GM23338 (cell line): Measurements from ENCODE around the gene KLHL1. TPM values are rescaled to one million over a fixed set of nuclear protein-coding genes. Genes with fewer than 3 reads are reported as not detected.

Experiments used
- ATAC-seq: fragments of 200-7000 bp; cut with Tn5 transposase; 3 replicates; pipeline ENCODE4 v1.9.1; 2020
- DNase-seq: peaks from one replicate; pipeline ENCODE4 v3.0.0-alpha.2; 2015; ENCODE audit warnings: low spot score
- H2AFZ ChIP-seq: fragments of 200-600 bp; sonication (generic); 2 replicates; pipeline ENCODE4 v1.8.0; 2016; ENCODE audit warnings: antibody characterized with exemption, mild to moderate bottlenecking, moderate library complexity
- H3F3A ChIP-seq: fragments of 200-600 bp; sonication (generic); replicated peaks from 2 replicates; pipeline ENCODE4 v1.8.0; 2017; ENCODE audit warnings: antibody characterized with exemption, mixed run types, low read depth
- H3K27ac ChIP-seq: fragments of 200-600 bp; sonication (generic); 2 replicates; pipeline ENCODE4 v1.6.1; 2016; ENCODE audit warnings: low read depth
- H3K27me3 ChIP-seq: fragments of 200-600 bp; sonication (generic); 2 replicates; pipeline ENCODE4 v1.8.0; 2016; ENCODE audit warnings: mild to moderate bottlenecking, mixed run types, moderate library complexity; ENCODE audit not compliant: insufficient read depth
- H3K36me3 ChIP-seq: fragments of 200-600 bp; sonication (generic); 2 replicates; pipeline ENCODE4 v1.8.0; 2016; ENCODE audit warnings: mild to moderate bottlenecking; ENCODE audit not compliant: insufficient read depth
- H3K4me1 ChIP-seq: fragments of 200-600 bp; sonication (generic); 2 replicates; pipeline ENCODE4 v1.8.0; 2016; ENCODE audit warnings: mild to moderate bottlenecking, moderate library complexity; ENCODE audit not compliant: insufficient read depth
- H3K4me2 ChIP-seq: fragments of 200-600 bp; sonication (generic); 2 replicates; pipeline ENCODE4 v1.7.1; 2017; ENCODE audit warnings: mixed run types
- H3K4me3 ChIP-seq: fragments of 200-600 bp; sonication (generic); 2 replicates; pipeline ENCODE4 v1.6.1; 2016; ENCODE audit warnings: mixed run types
- H3K79me2 ChIP-seq: fragments of 200-600 bp; sonication (generic); replicated peaks from 2 replicates; pipeline ENCODE4 v1.8.0; 2017; ENCODE audit warnings: mild to moderate bottlenecking; ENCODE audit not compliant: insufficient read depth
- H3K9me2 ChIP-seq: fragments of 200-600 bp; sonication (generic); 2 replicates; pipeline ENCODE4 v1.8.0; 2017; ENCODE audit not compliant: insufficient read depth
- H4K20me1 ChIP-seq: fragments of 200-600 bp; sonication (generic); replicated peaks from 2 replicates; pipeline ENCODE4 v1.8.0; 2017; ENCODE audit warnings: mild to moderate bottlenecking; ENCODE audit not compliant: insufficient read depth
- H3K27ac Mint-ChIP-seq: 2 replicates; pipeline ENCODE4 v1.8.0; 2020; ENCODE audit warnings: inconsistent platforms, mild to moderate bottlenecking, moderate library complexity, mixed read lengths
- H3K27me3 Mint-ChIP-seq: 3 replicates; pipeline ENCODE4 v1.8.0; 2022; ENCODE audit warnings: low read depth, mild to moderate bottlenecking, moderate library complexity, mixed read lengths, inconsistent platforms; ENCODE audit not compliant: insufficient read depth, poor library complexity
- H3K36me3 Mint-ChIP-seq: 3 replicates; pipeline ENCODE4 v1.8.0; 2021; ENCODE audit warnings: low read depth, mild to moderate bottlenecking, inconsistent platforms, moderate library complexity, mixed read lengths
- H3K4me1 Mint-ChIP-seq: 3 replicates; pipeline ENCODE4 v1.8.0; 2020; ENCODE audit warnings: mild to moderate bottlenecking, inconsistent platforms, mixed read lengths
- H3K4me3 Mint-ChIP-seq: 3 replicates; pipeline ENCODE4 v1.8.0; 2021; ENCODE audit warnings: moderate library complexity, mild to moderate bottlenecking, inconsistent platforms, mixed read lengths
- H3K9me3 Mint-ChIP-seq: 3 replicates; pipeline ENCODE4 v1.8.0; 2020; ENCODE audit warnings: moderate library complexity, mild to moderate bottlenecking, inconsistent platforms, mixed read lengths
- CREB1 ChIP-seq: fragments of 250-450 bp; sonication (Bioruptor Pico); IDR thresholded peaks from 2 replicates; pipeline ENCODE4 v1.5.0; 2020; ENCODE audit warnings: low read depth, mild to moderate bottlenecking, moderate library complexity
- EZH2 ChIP-seq: fragments of 200-600 bp; sonication (generic); IDR thresholded peaks from one replicate; pipeline ENCODE4 v1.8.0; 2017; ENCODE audit warnings: antibody characterized with exemption, mild to moderate bottlenecking, low read depth; ENCODE audit not compliant: unreplicated experiment
- EZH2phosphoT487 ChIP-seq: fragments of 200-600 bp; sonication (generic); IDR thresholded peaks from one replicate; pipeline ENCODE4 v1.8.1; 2018; ENCODE audit warnings: antibody characterized with exemption; ENCODE audit not compliant: unreplicated experiment
- JUNB ChIP-seq: IDR thresholded peaks from one replicate; pipeline ENCODE4 v1.6.1; 2016; ENCODE audit warnings: antibody characterized with exemption; ENCODE audit not compliant: unreplicated experiment
- NANOG ChIP-seq: IDR thresholded peaks from 2 replicates; pipeline ENCODE4 v1.6.1; 2016; ENCODE audit warnings: antibody characterized with exemption, borderline replicate concordance
- POLR2AphosphoS5 ChIP-seq: IDR thresholded peaks from 2 replicates; pipeline ENCODE4 v1.6.1; 2016; ENCODE audit warnings: antibody characterized with exemption, low read depth
- ZNF331 ChIP-seq: fragments of 250-450 bp; sonication (Bioruptor Pico); IDR thresholded peaks from 2 replicates; pipeline ENCODE4 v1.5.0; 2020; ENCODE audit warnings: low read depth, mild to moderate bottlenecking, moderate library complexity
- polyA plus RNA-seq: library from polyadenylated mRNA; unstranded; fragments of >200 nt; fragmentation: Nextera tagmentation; extraction: Ambion mirVana; gene quantifications from 2 replicates; pipeline ENCODE4 v1.2.1, GENCODE V29; 2016
- total RNA-seq: library from RNA; depleted of rRNA; stranded (reverse); fragments of >200 nt; shearing (Covaris generic); gene quantifications from 2 replicates; pipeline ENCODE4 v1.2.3, GENCODE V29; 2014
- TF ChIP-seq, protein P1 (sequence below): IDR thresholded peaks from one replicate; pipeline ENCODE4 v1.6.1; 2018; ENCODE audit warnings: antibody characterized with exemption; ENCODE audit not compliant: unreplicated experiment
- TF ChIP-seq, protein P2 (sequence below): IDR thresholded peaks from 2 replicates; pipeline ENCODE4 v1.6.1; 2016; ENCODE audit warnings: antibody characterized with exemption

KLHL1 gene
- total and polyA plus RNA-seq, 2 experiments from 2014 or later, result not detected

GRCh38 chr13:69809152-69809551 lies 299.1 kb downstream of the KLHL1 start (continued):
- TF ChIP-seq, protein P1, sequence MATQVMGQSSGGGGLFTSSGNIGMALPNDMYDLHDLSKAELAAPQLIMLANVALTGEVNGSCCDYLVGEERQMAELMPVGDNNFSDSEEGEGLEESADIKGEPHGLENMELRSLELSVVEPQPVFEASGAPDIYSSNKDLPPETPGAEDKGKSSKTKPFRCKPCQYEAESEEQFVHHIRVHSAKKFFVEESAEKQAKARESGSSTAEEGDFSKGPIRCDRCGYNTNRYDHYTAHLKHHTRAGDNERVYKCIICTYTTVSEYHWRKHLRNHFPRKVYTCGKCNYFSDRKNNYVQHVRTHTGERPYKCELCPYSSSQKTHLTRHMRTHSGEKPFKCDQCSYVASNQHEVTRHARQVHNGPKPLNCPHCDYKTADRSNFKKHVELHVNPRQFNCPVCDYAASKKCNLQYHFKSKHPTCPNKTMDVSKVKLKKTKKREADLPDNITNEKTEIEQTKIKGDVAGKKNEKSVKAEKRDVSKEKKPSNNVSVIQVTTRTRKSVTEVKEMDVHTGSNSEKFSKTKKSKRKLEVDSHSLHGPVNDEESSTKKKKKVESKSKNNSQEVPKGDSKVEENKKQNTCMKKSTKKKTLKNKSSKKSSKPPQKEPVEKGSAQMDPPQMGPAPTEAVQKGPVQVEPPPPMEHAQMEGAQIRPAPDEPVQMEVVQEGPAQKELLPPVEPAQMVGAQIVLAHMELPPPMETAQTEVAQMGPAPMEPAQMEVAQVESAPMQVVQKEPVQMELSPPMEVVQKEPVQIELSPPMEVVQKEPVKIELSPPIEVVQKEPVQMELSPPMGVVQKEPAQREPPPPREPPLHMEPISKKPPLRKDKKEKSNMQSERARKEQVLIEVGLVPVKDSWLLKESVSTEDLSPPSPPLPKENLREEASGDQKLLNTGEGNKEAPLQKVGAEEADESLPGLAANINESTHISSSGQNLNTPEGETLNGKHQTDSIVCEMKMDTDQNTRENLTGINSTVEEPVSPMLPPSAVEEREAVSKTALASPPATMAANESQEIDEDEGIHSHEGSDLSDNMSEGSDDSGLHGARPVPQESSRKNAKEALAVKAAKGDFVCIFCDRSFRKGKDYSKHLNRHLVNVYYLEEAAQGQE, result no peak
- no peak for TF ChIP-seq JUNB

- H3F3A ChIP-seq, result no peaks in the 10 kb centered on the region
- DNase-seq, result no peak
- no peak overlapping the region for H2AFZ ChIP-seq
- Mint-ChIP-seq H3K9me3 (no peaks in the 10 kb centered on the region), H3K4me1 (peaks cover 15% of the 10 kb centered on the region), H3K27me3 (no peaks in the 10 kb centered on the region), H3K4me3 (no peak overlapping the region), H3K27ac (no peak overlapping the region), H3K36me3 (no peaks in the 10 kb centered on the region)
- ATAC-seq, result no peak
- no peaks in the 10 kb centered on the region for H3K36me3 ChIP-seq
- no peak overlapping the region for H3K4me2 ChIP-seq
- H3K27ac ChIP-seq, result no peak overlapping the region
- H4K20me1 ChIP-seq, result no peaks in the 10 kb centered on the region
- no peak overlapping the region for H3K4me3 ChIP-seq
- TF ChIP-seq EZH2phosphoT487 (no peak), ZNF331 (CRISPR knock-in tag) (no peak)
- peaks cover 11% of the 10 kb centered on the region; the same call in 1 of the 2 replicates for H3K4me1 ChIP-seq
- no peaks in the 10 kb centered on the region for H3K79me2 ChIP-seq
- no peaks in the 10 kb centered on the region for H3K27me3 ChIP-seq
- no peaks in the 10 kb centered on the region for H3K9me2 ChIP-seq
These were observed 312.0 kb downstream of the KLHL1 start for GRCh38 chr13:69796256-69796655.

DNA sequence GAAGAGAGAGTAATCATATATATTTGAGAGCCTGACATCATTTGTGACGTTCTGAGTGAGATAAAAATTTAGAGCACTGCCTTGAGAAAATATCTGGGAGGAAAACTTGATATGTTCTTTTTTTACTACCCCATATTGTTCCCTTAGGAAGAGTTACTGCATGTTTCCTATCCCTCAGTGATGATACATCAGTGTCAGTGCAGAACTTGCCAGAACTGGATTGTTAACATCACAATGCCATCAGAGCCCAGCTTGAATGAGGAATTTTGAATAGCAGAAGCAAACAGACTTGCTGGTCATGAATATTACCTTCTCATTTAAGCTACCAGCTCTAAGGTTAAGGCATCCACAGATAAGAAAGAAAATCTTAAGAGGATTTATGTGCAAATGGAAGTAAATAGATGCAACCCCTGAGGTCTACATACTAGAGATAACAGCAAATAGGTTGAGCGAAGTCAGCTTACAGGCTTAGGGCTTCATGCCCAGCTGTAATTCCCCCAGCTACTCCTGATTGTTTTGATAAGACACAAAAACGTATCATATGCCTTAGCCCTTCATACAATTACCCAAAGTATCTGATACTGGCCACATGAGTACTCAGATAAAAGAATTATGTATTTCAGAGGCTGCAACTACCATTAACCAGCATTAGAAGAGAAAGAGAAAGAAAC lies 314.3 kb downstream of the KLHL1 start:
- peak; percentile 44 for DNase-seq
- H3K27me3 Mint-ChIP-seq, result no peaks in the 10 kb centered on the region
- Histone ChIP-seq H3K79me2 (no peaks in the 10 kb centered on the region), H3K4me1 (peaks cover 11% of the 10 kb centered on the region; the same call in 1 of the 2 replicates), H2AFZ (no peak overlapping the region), H3F3A (no peaks in the 10 kb centered on the region), H4K20me1 (no peaks in the 10 kb centered on the region), H3K36me3 (no peaks in the 10 kb centered on the region), H3K27ac (no peak overlapping the region), H3K9me2 (no peaks in the 10 kb centered on the region), H3K27me3 (no peaks in the 10 kb centered on the region), H3K4me3 (no peak overlapping the region), H3K4me2 (peak overlapping the region; percentile 26)
- H3K4me3 Mint-ChIP-seq, result no peak overlapping the region
- H3K27ac Mint-ChIP-seq, result peak overlapping the region; percentile 22; the same call in 1 of the 2 replicates
- no peaks in the 10 kb centered on the region for H3K36me3 Mint-ChIP-seq
- H3K4me1 Mint-ChIP-seq, result peaks cover 15% of the 10 kb centered on the region
- H3K9me3 Mint-ChIP-seq, result no peaks in the 10 kb centered on the region
- ATAC-seq, result peak; percentile 70
- TF ChIP-seq ZNF331 (CRISPR knock-in tag), result no peak
- TF ChIP-seq EZH2, result no peak
- TF ChIP-seq CREB1 (CRISPR knock-in tag), result 0 out of 2 replicates have a peak, but pooled peaks have one; percentile 28
- TF ChIP-seq, protein P2, sequence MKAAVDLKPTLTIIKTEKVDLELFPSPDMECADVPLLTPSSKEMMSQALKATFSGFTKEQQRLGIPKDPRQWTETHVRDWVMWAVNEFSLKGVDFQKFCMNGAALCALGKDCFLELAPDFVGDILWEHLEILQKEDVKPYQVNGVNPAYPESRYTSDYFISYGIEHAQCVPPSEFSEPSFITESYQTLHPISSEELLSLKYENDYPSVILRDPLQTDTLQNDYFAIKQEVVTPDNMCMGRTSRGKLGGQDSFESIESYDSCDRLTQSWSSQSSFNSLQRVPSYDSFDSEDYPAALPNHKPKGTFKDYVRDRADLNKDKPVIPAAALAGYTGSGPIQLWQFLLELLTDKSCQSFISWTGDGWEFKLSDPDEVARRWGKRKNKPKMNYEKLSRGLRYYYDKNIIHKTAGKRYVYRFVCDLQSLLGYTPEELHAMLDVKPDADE, result no peak
- 0 out of 2 replicates have a peak, but pooled peaks have one; percentile 16 for TF ChIP-seq NANOG
- TF ChIP-seq POLR2AphosphoS5, result no peak
